Stimulated activated CD4-positive, alpha-beta T cell treated with anti-CD3 and anti-CD28 coated beads, Interleukin-2, amount 100 ng/mL, for 48 hours (primary cell): ENCODE data around the gene TRAF6.
A peak's percentile ranks its signal among the peaks of the same experiment; 100 is the strongest.
"Not testable (repeated sequence)": the region's sequence is repeated elsewhere in the genome, so short reads cannot be mapped to it uniquely, and the experiment has no call there.

Experiments used
- DNase-seq, 2 donors: peaks; one replicate each; pipeline ENCODE4 v3.0.0-alpha.2; 2020

Gene TRAF6

DNA sequence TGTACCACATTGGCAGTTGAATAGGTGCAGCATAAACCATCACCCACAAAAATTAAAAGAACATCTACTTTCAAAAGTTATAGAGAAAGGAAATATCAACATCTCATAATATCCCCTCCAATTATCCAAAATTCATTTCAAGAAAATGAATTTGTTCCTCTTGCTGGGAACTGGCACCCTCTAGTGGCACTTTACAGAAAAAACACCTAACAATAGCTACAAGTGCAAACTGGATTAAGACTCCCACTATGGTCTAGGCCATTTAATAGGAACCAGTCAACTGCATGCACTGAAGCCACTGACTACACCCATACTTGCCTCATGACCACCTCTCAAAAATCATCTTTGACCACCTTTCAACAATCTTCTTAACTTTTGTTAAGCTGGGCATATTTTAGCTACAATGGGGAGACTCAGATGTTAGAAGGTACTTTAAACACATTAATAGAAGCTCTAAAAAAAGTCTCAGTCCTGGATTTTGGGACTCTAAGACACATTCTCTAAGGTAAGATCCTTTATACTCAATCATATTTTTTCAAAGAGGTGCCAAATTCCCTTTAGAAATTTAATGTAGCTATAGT is 17.3 kb downstream of the TRAF6 start:
- DNase-seq, result peak in 1 of 2 donors; percentile 20

DNA sequence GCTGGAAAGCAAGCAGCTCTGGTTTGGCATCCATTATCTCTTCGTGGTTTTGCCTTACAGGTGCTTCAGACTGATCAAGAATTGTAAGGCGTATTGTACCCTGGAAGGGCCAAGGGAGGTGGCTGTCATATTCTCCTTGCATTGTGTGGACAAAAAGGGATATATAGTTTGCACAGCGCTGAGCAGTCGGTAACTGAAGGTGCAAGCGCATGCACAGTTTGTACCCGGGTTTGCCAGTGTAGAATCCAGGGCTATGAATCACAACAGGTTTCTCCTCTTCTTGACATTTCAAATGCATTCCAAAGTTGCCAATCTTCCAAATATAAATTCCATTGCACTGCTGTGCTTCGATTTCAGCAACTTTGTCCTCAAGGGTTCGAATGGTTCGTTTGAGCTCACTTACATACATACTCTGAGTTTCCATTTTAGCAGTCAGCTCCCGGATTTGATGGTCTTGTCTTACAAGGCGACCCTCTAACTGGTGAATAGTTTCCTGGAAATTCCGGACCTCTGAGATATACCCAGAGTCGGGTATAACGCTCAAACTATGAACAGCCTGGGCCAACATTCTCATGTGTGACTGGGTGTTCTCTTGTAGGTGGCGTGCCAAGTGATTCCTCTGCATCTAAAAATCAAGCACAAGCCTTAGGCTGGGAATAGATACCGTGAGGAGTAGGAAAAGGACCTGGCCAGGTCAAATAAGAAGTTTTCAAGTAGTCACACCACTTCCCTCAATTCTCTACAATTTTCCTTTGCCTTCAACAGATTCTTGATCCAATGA is 19.9 kb downstream of the TRAF6 start:
- DNase-seq, result no peak

- no peak for DNase-seq
Measured at GRCh38 chr11:36488096-36488495, 22.0 kb downstream of the TRAF6 start.

GRCh38 chr11:36487619-36488018 is 22.5 kb downstream of the TRAF6 start:
- no peak for DNase-seq

DNA sequence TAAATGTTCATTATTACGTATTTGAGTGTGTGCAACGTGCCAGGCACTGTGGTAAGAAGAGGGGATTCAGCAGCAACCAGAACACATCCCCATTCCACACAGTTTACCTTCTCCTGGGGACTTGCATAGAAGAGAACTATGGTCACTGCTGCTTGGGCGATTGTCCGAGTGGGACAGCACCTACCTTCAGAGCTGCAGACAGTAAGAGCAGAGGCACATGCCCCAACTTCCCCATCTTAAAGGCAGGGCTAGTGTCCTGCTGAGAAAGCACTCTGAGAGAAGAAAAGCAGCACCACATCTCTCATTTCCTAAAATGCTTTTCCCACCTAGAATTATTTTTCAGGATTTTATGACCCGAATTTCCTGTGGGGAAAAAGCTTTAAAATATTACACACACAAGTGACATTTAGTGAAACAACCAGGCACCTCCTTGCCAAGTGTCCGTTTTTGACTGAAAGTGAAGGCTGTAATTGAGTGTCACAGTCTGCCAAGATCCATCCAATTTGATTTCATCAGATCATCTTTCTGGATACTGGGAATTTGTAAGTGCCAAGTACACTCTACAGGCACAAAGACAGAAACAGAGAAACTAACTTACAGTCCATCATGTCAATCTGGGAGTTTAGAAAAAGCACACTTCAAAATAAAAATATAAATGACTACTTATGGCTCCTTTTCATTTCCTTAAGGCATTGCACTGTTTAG is 24.6 kb downstream of the TRAF6 start:
- no peak for DNase-seq

GRCh38 chr11:36483042-36483441 is 27.0 kb downstream of the TRAF6 start:
- DNase-seq, result not testable (repeated sequence)

- no peak for DNase-seq
Measured at GRCh38 chr11:36480833-36481232, 29.2 kb downstream of the TRAF6 start.

DNA sequence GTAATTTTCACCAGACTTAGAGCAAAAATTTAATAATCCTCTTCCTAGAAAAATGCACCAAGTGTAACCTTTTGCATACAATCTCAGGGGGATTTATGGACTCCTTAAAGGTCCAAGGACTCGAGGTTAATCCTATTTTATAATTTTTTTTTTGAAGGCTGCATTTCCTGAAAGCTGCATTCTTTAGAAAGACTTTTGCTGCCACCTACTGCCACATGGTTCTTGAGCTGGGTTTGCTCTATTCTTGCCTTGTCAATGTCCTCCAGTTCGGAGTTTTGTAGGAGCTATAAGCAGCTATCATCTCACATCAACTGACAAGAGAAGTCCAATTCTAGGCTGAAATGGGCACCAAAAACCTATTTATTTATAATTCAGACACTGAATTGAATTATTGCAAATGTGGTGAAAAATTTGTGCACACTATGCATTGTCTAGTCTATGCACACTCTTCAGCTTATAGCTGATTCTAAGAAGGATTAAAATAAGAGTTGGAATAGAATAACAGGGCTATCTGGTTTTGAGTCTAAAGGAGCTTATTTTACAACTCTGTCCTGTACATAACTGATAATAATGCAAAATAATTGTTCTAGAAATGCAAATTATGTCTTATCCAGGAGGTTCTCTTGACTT is 31.3 kb downstream of the TRAF6 start:
- peak in 1 of 2 donors; percentile 26 for DNase-seq

DNA sequence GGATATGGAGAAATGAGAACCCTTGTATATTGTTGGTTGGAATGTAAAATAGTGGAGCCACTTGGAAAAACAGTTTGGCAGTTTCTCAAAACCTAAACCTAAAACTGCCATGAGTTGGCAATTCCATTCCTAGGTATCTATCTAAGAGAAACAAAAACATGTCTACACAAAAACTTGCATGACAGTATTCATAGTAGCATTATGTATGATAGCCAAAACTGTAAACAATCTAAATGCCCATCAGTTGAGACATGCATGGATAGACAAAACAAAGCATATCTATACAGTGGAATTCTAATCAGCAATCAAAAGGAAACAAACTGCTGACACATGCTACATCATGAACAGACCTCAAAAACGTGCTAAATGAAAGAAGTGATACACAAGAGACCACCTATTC is 34.9 kb downstream of the TRAF6 start:
- no peak for DNase-seq

DNA sequence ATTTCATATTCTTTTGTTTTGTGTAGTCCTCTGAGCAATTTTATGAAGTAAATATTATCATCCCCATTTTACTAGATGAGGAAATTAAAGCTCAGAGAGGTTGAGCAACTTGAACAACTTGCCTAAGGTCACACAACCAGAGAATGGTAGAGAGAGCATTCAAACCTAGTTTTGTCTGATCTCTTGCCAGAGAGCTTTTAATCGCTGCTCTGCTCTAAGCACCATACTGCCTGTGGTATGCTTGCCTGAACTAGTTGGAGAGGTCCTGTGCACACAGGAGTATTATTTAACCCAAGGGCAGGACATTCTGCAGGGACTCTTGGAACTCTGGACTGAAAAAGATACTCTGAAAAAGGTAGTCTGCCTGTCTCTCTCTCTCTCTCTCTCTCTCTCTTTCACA is 38.5 kb downstream of the TRAF6 start:
- DNase-seq, result no peak

DNA sequence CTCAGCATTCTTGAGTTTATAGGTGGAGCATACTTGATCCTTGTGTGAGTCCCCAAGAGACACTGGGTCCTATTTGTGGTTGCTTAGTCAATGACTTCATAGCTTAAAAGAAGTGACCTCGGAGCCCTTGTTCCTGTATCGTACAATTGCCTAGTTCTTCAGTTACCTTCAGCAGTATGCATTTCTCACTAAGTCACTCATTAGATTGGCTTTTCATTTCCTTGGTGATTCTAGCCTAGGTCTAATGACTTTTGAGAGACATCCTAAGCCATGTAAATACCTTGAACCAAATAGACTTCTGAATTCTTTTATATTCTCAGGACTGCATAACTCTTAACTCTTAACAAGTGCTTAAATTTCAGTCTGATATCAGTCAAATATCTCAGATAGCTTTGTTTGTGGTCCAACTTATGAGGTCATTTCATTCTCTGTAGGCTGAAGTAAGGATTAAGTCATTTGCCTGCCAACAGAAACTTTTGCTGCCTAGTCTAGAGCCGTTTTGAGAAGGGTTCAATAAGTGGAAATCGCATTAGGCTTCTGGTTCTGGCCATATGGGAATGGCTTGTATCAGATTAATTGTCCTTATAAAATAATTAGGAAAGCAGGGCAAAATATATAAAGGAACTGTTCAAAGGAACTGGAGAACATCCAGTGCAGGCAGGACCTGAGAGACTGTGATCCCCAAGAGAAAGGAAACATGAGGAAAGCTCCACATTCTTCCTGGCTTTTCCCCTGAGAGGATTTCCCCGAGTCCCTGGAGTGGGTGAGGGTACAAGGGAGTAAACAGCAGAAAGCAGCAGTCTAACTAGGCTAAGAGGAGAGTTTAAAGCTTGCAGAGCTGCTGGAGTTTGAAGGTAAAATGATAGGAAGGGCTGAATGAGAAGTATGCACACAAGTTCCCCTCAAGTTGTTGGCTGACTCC is 39.9 kb downstream of the TRAF6 start:
- DNase-seq, result no peak

DNA sequence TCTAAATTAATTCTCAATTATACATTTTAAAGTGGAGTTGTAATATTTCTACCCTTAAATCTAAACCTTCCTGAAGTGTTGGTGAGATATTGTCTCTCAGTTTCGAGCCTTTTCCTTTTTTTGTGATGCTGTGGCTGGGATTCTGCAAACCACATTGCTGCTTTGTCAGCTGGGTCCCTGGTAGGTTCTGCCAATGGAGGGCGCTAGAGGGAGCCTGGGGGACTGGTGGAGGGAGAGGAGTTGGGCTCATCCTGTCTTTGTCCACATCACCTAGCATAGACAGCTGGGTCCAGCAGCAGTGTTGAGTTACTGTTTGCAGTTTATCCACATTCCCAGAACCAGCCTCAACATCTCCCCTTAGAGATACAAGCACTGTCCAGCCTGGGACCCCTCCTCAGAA is 41.0 kb downstream of the TRAF6 start:
- peak in 1 of 2 donors; percentile 16 for DNase-seq

DNA sequence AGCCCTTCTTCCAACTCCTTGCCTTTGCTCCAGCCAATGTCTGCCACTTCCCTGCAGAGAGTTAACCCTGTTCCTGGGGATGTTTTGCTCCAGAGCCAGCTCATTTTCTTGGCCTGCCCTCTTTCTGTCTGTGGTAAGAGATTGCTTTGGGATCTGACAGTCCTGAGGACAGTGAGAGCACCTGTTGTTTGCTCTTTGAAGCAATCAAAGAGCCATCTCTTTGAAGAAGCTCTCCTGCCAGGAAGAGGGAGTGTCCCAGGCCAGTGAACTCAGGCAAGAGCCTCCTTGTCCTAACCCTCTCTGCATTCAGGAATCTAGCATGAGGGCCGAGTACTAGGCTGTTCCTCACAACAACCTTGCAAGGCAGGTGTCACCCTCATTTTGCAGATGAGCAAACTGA is 42.2 kb downstream of the TRAF6 start:
- DNase-seq, result no peak

DNA sequence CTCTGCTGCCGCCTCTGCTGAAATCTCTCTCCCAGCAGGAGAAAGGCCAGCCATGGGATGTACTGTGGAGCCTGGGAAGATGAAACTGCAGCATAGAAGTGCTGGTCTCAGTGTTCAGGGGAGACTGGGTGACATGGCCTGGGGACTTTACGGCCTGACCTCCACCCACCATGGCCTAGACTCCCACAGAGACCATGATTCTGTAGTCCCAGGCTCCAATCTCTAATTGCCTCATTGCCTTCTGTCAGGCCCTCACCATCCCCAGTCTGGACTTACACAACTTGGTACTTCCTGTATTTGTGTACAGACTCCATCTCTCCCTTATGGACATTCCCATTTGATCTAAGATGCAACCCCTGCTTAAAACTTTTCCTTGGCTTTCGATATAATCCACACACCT is 43.1 kb downstream of the TRAF6 start:
- DNase-seq, result no peak

GRCh38 chr11:36465449-36466163 is 44.5 kb downstream of the TRAF6 start:
- DNase-seq, result no peak

DNA sequence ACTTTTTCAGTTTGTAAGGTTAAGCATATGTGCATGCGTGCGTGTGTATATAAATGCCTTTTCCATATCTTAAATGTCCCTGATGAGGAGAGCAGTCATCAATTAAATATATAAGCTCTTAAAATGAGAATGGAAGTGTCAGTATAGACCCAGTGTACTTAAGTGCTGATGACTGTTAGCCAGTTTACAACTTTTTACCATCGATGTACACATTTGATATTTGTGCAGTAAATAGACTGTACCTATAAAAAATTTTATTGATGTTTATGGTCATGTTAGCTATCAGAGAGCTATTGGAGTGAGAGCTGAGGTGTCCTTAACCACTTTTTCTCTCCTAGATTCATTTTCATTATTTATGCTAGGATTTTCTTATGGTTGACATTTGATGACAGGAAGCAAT is 45.4 kb downstream of the TRAF6 start:
- DNase-seq, result no peak

DNA sequence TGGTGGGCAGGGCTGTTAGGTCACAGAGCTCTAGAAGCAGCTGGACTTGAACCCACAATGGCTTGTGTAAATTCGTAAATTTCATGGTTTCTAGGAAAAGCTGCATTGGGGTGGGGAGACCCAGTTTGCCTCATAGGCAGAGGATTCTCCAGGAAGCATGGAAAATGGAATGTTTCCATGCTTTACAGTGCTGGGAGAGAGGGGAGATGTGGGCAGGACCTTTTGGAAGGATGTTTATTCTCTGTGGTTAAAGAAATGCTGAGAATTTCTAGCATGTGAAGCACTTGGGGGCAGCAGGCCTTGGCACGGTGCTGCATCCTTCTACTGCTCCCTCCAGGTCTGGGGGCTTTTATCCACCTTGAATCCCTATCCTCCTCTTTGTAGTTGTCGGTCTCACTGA is 46.3 kb downstream of the TRAF6 start:
- DNase-seq, result no peak

- DNase-seq, result no peak
Measured at GRCh38 chr11:36462321-36462720, 47.8 kb downstream of the TRAF6 start.

DNA sequence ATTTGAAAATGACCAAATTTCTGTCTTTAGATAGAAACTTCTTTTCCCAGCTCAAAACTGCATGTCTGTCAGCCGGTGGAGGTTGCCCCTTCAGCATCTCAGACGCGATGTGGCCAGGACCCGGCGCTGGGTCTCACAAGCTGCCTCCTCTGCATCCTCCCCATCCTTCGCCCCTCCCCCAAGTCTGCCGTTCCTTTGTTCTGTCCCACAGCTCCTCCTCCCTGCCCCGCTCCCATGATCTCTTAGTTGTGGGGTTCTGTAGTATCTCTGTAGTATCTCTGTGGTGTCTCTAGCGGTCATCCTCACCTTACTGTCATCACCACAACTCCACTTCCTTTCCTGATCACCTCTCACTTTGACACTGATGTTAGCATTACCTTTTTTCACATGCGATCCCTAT is 49.9 kb downstream of the TRAF6 start:
- no peak for DNase-seq

DNA sequence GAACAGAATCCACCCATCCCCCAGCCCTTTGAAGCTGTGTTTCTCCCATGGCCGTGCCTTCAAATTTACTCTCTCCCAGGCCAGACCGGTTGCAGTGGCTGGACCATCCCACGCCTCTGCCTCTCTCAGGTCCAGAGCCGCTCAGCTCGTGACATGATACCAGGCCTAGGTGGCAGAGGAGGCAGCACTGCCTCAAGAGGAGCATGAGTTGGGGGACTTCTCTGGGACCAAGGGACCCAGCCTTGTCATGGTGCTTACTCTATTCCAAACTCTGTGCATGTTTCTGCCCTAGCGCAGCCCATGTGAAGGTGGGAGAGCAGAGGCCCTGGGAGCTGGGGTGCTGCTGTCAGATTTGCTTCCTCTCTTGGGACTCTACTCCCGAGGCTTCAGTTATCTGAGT is 51.0 kb downstream of the TRAF6 start:
- DNase-seq, result no peak

GRCh38 chr11:36458129-36458915 is 51.8 kb downstream of the TRAF6 start:
- DNase-seq, result no peak
